Adrenal gland (tissue), 12 donors: ENCODE data around the gene SPDYE17. TPM values are rescaled to one million over a fixed set of nuclear protein-coding genes. Genes with fewer than 3 reads are reported as not detected.
"Not testable (repeated sequence)": the region's sequence is repeated elsewhere in the genome, so short reads cannot be mapped to it uniquely, and the experiment has no call there.

ENCODE experiments used
- DNase-seq, 7 donors: peaks; one replicate each; pipeline ENCODE4 v3.0.0-alpha.2; 2019 to 2020
- H3K27ac ChIP-seq, 5 donors: fragments of 200-600 bp; sonication (generic) in 4 of 5; 1 replicate in 3 of 5; 2 replicates in 2 of 5; pipeline versions ENCODE4 v1.5.1 to v1.8.0; 2016 to 2020; ENCODE audit warnings: mild to moderate bottlenecking in 1 of 5
- H3K27me3 ChIP-seq: fragments of 200-600 bp; 2 replicates; pipeline ENCODE4 v1.8.0; 2021
- H3K36me3 ChIP-seq, 2 donors: fragments of 200-600 bp; replicated peaks in 1 of 2; 1 replicate in 1 of 2; 2 replicates in 1 of 2; pipeline versions ENCODE4 v1.5.1 to v1.8.0; 2018 to 2022
- H3K4me1 ChIP-seq, 2 donors: fragments of 200-600 bp; replicated peaks in 1 of 2; 1 replicate in 1 of 2; 2 replicates in 1 of 2; pipeline versions ENCODE4 v1.5.1 to v1.8.0; 2018 to 2021
- H3K4me3 ChIP-seq, 4 donors: fragments of 200-600 bp; sonication (generic) in 3 of 4; one replicate each; pipeline ENCODE4 v1.5.1; 2016 to 2018
- H3K9me3 ChIP-seq, 3 donors: fragments of 200-600 bp; sonication (generic) in 1 of 3; replicated peaks in 1 of 3; 1 replicate in 2 of 3; 2 replicates in 1 of 3; pipeline versions ENCODE4 v1.5.1 to v1.8.0; 2016 to 2021
- WGBS, 4 donors: extraction: QIAGEN DNeasy Blood & Tissue Kit in 2 of 4; methylation state at CpG; one replicate each; pipeline versions ENCODE4 v1.1.5 to v1.1.7; 2013 to 2017; 5-methylcytosine and 5-hydroxymethylcytosine counted together
- intact Hi-C, 2 donors: fragments of 100-400 bp; cut with DNase I; formaldehyde crosslinking; loops; one replicate each; pipeline versions ENCODE4 v1.14.1 to v1.15.0; 2022 to 2023
- polyA plus RNA-seq, 3 donors: library from polyadenylated mRNA; stranded (reverse); fragments of 200-250 nt in 2 of 3; fragments of 350-450 nt in 1 of 3; fragmentation: Illumina TruSeq in 1 of 3; extraction: RNeasy Lipid Tissue Mini Kit (QIAGEN cat#74804) in 1 of 3; gene quantifications; one replicate each; pipeline ENCODE4 v1.2.3, GENCODE V29; 2013 to 2014
- total RNA-seq, 9 donors: library from RNA; depleted of rRNA in 4 of 9; stranded (reverse); fragments of >200 nt in 4 of 9; fragments of 120-200 nt in 1 of 9; fragmentation: NEBNext Ultra II Directional in 1 of 9; extraction: Animal tissue kit (Norgen Biotek cat#: 25700) in 1 of 9; gene quantifications; one replicate each; pipeline versions ENCODE4 v1.1.0 to v1.2.4, GENCODE V29; 2013 to 2023
- donor health status: healthy with polysubstance abuse.
- donor health status: Bipolar disorder and iron deficiency.
- donor health status: DM: yes; HTN: yes; CAD: no.
- donor health status: DM: no; HTN: no; CAD: no.
- donor health status: DM: no; HTN: no; CAD: no.
- donor health status: DM: yes; HTN: yes; CAD: no.

SPDYE17 gene
- total and polyA plus RNA-seq, 12 donors = not detected

- intact Hi-C loops, H3K36me3 ChIP-seq, DNase-seq, H3K9me3 ChIP-seq, H3K4me1 ChIP-seq, H3K27me3 ChIP-seq, H3K4me3 ChIP-seq, H3K27ac ChIP-seq: not testable (repeated sequence)
- 69 to 91% (median 88%) methylated on average over 6 to 12 of the region's 16 CpGs for WGBS, 4 donors
Measured at GRCh38 chr7:77010074-77010680, 22.0 kb downstream of the SPDYE17 start.

GRCh38 chr7:77008000-77008399 is 24.2 kb downstream of the SPDYE17 start:
- H3K36me3 ChIP-seq, intact Hi-C loops, H3K4me1 ChIP-seq, H3K4me3 ChIP-seq, H3K9me3 ChIP-seq, H3K27ac ChIP-seq, H3K27me3 ChIP-seq: not testable (repeated sequence)
- peak in 5 of 7 donors; percentile 35 to 75 (median 54) for DNase-seq
- 73 to 84% (median 79%) methylated on average over 10 of the region's 10 CpGs for WGBS, 4 donors

DNA sequence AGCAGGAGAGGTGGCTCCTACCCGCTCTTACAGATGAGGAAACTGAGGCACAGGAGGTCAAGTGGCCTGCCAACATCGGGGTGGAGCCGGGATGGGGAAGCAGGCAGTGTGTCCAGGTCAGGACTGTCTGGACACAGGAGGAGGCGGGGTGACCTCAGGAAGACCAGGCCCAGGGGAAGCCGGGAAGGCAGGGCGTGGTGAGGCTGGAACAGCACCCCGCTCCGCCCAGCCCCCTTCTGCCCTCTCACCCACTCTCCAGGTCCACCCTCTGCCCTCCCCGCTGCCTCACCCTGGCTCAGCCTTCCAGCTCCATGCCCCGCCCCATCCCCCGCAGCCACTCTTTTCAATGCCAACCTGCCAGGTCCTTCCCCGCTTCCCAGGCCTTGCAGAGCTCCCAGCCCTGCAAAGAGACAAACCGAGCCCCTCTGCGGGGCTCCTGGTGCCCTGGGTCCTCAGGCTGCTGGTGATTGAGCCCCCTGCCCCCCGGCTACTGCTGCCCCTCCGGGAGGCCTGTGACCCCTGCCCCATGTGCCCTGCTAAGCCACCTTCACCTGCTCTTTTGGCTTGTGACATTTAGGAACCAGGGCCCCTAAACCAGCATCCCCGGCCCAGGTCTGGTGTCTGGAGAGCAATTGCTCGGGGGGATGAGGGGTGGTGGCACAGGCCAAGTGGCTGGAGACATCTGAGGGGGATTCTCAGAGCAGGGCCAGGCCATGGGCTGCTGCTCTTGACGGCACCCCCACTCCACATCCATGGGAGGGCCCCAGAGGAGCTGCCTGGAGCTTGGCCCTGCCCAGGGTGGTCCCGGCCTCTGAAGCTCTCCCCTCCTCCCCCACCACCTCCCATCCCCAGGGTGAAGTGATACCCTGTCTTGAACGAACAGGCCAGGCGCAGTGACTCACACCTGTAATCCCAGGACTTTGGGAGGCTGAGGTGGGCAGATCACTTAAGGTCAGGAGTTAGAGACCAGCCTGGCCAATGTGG is 25.7 kb downstream of the SPDYE17 start:
- 85 to 93% (median 89%) methylated on average over 3 to 13 of the region's 22 CpGs for whole genome bisulfite sequencing, 4 donors
- H3K36me3 ChIP-seq, H3K27me3 ChIP-seq, H3K4me1 ChIP-seq, H3K4me3 ChIP-seq, intact Hi-C loops, H3K9me3 ChIP-seq, H3K27ac ChIP-seq: not testable (repeated sequence)
- DNase-seq = peak in 1 of 7 donors; percentile 13

DNA sequence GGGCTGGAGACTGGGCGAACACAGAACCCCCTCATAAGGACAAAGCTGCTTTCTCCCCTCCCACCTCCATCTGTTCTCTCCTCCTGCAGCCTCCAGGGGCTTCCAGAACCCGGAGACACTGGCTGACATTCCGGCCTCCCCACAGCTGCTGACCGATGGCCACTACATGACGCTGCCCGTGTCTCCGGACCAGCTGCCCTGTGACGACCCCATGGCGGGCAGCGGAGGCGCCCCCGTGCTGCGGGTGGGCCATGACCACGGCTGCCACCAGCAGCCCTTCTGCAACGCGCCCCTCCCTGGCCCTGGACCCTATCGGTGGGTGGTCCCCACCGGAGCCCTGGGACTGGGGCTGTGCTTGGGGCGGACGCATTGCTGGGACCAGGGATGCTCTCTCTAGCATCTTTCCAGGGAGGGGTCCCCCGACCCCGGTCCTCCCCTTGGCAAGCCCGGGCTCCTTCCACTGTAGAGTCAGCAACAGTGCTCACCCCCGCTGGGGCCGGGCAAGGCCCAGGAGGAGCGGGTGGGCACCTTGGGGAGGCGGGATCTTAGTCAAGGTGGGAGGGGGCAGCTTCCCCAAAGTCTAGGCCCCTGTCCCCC is 26.6 kb downstream of the SPDYE17 start:
- 88 to 100% (median 93%) methylated on average over 6 to 19 of the region's 27 CpGs for WGBS, 4 donors
- DNase-seq, H3K9me3 ChIP-seq, H3K36me3 ChIP-seq, intact Hi-C loops, H3K4me3 ChIP-seq, H3K27ac ChIP-seq, H3K27me3 ChIP-seq, H3K4me1 ChIP-seq: not testable (repeated sequence)

GRCh38 chr7:77004151-77004550 is 28.0 kb downstream of the SPDYE17 start:
- intact Hi-C loops, H3K36me3 ChIP-seq, H3K27ac ChIP-seq, H3K4me1 ChIP-seq, H3K4me3 ChIP-seq, DNase-seq, H3K27me3 ChIP-seq, H3K9me3 ChIP-seq: not testable (repeated sequence)
- 91 to 95% methylated on average over 8 to 11 of the region's 18 CpGs; no CpG with 5 or more reads in 2 of the 4 donors for WGBS, 4 donors

- H3K27ac ChIP-seq, intact Hi-C loops, H3K27me3 ChIP-seq, DNase-seq, H3K36me3 ChIP-seq, H3K4me1 ChIP-seq, H3K4me3 ChIP-seq, H3K9me3 ChIP-seq: not testable (repeated sequence)
- 95 to 99% methylated on average over 10 of the region's 10 CpGs; no CpG with 5 or more reads in 2 of the 4 donors for WGBS, 4 donors
Measured at GRCh38 chr7:77003241-77003640, 28.9 kb downstream of the SPDYE17 start.

- intact Hi-C loops, DNase-seq, H3K9me3 ChIP-seq, H3K27ac ChIP-seq, H3K27me3 ChIP-seq, H3K36me3 ChIP-seq, H3K4me1 ChIP-seq, H3K4me3 ChIP-seq: not testable (repeated sequence)
- WGBS, 4 donors = 92 to 100% (median 95%) methylated on average over 2 to 21 of the region's 21 CpGs
Measured at GRCh38 chr7:77002678-77003233, 29.4 kb downstream of the SPDYE17 start.

DNA sequence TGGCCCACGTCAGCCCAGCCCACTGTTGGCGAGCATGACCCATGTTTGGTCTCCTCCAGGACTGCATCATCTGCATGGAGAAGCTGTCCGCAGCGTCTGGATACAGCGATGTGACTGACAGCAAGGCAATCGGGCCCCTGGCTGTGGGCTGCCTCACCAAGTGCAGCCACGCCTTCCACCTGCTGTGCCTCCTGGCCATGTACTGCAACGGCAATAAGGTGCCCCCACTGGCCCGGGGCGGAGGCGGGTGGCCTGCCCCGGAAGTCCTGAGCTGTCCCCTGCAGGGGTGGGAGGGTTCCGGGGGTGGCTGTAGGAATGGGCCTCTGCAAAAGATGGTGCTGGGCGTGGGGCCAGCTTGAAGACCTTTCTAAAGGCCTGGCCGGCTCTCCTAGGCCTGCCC is 30.1 kb downstream of the SPDYE17 start:
- intact Hi-C loops, H3K4me3 ChIP-seq, H3K9me3 ChIP-seq, H3K36me3 ChIP-seq, H3K4me1 ChIP-seq, DNase-seq, H3K27me3 ChIP-seq, H3K27ac ChIP-seq: not testable (repeated sequence)
- WGBS, 4 donors = 80 to 93% (median 86%) methylated on average over 1 to 15 of the region's 15 CpGs

GRCh38 chr7:76999474-77000107 is 32.6 kb downstream of the SPDYE17 start:
- 73 to 100% (median 93%) methylated on average over 1 to 15 of the region's 37 CpGs for WGBS, 4 donors
- not testable (repeated sequence) for H3K4me3 ChIP-seq, H3K27ac ChIP-seq, H3K4me1 ChIP-seq, H3K9me3 ChIP-seq, H3K27me3 ChIP-seq, DNase-seq, H3K36me3 ChIP-seq
- intact Hi-C loops = loop anchor here (10.0 kb wide), 1 partner anchor 495 kb away; no protein-coding TSS in a partner anchor

GRCh38 chr7:76998764-76999450 is 33.3 kb downstream of the SPDYE17 start:
- not testable (repeated sequence) for H3K36me3 ChIP-seq, H3K27me3 ChIP-seq, H3K4me3 ChIP-seq, H3K4me1 ChIP-seq, DNase-seq, H3K9me3 ChIP-seq, H3K27ac ChIP-seq
- intact Hi-C loops = loop anchor here (10.0 kb wide), 1 partner anchor 494 kb away; no protein-coding TSS in a partner anchor
- 87 to 93% (median 91%) methylated on average over 8 to 9 of the region's 11 CpGs for WGBS, 4 donors
